Measurements from ENCODE around the gene STXBP6.

- TF ChIP-seq POLR2A (IDR thresholded peaks at IDR 0.05; ENCODE audit: low read depth, low read length), result no peak
- no peak for TF ChIP-seq TAF1 (IDR thresholded peaks at IDR 0.05; ENCODE audit: borderline replicate concordance, low read depth, low read length)
- TF ChIP-seq POLR2AphosphoS5 (IDR thresholded peaks at IDR 0.05; ENCODE audit: low read depth, low read length), result no peak
Observed at GRCh38 chr14:24937300-24937699, 112.6 kb downstream of the STXBP6 start.

Data from GM12892 (cell line).